Activated CD4-positive, alpha-beta T cell treated with anti-CD3 and anti-CD28 coated beads, Interleukin-2, Interleukin-4, amounts not matched to agents 100 ng/mL and 50 ng/mL, durations not matched to agents 16 hours and 8 hours (primary cell): Measurements from ENCODE around the gene PAQR5.
"Not testable (repeated sequence)": the region's sequence is repeated elsewhere in the genome, so short reads cannot be mapped to it uniquely, and the experiment has no call there.

Experiments
- DNase-seq: peaks from one replicate; pipeline ENCODE4 v3.0.0-alpha.2; 2020; ENCODE audit warnings: low spot score

Gene PAQR5

GRCh38 chr15:69424001-69424400 lies 125.3 kb downstream of the PAQR5 start:
- no peak for DNase-seq

- no peak for DNase-seq
Measured at GRCh38 chr15:69424748-69425413, 126.2 kb downstream of the PAQR5 start.

- no peak for DNase-seq
Measured at GRCh38 chr15:69433831-69434230, 135.1 kb downstream of the PAQR5 start.

- no peak for DNase-seq
Measured at GRCh38 chr15:69434238-69434637, 135.5 kb downstream of the PAQR5 start.

GRCh38 chr15:69434679-69435078 lies 136.0 kb downstream of the PAQR5 start:
- no peak for DNase-seq

- no peak for DNase-seq
Measured at GRCh38 chr15:69435985-69436384, 137.3 kb downstream of the PAQR5 start.

GRCh38 chr15:69436951-69437350 lies 138.2 kb downstream of the PAQR5 start:
- DNase-seq: no peak

- no peak for DNase-seq
Measured at GRCh38 chr15:69439623-69440022, 140.9 kb downstream of the PAQR5 start.

- no peak for DNase-seq
Measured at GRCh38 chr15:69443032-69443611, 144.4 kb downstream of the PAQR5 start.

- DNase-seq: no peak
Measured at GRCh38 chr15:69444686-69445085, 146.0 kb downstream of the PAQR5 start.

GRCh38 chr15:69446953-69447352 lies 148.2 kb downstream of the PAQR5 start:
- no peak for DNase-seq

GRCh38 chr15:69450221-69450620 lies 151.5 kb downstream of the PAQR5 start:
- not testable (repeated sequence) for DNase-seq

GRCh38 chr15:69450968-69451695 lies 152.4 kb downstream of the PAQR5 start:
- no peak for DNase-seq

- DNase-seq: no peak
Measured at GRCh38 chr15:69451951-69452691, 153.4 kb downstream of the PAQR5 start.

- peak; percentile 97 for DNase-seq
Measured at GRCh38 chr15:69452692-69453521, 154.2 kb downstream of the PAQR5 start, which contains the start of gene RPLP1. Gene RPLP1 (plus strand): TSS chr15:69452818. CDS start chr15:69452949, 131 bp downstream.

- DNase-seq: no peak
Measured at GRCh38 chr15:69454953-69455352, 156.2 kb downstream of the PAQR5 start.

GRCh38 chr15:69456208-69457166 lies 157.8 kb downstream of the PAQR5 start:
- no peak for DNase-seq
